Left ventricle myocardium inferior (tissue), 1 donor: ENCODE results near the gene HMBS. TPM values are rescaled to one million over a fixed set of nuclear protein-coding genes. Genes with fewer than 3 reads are reported as not detected.
"Not testable (repeated sequence)": the region's sequence is repeated elsewhere in the genome, so short reads cannot be mapped to it uniquely, and the experiment has no call there.

Experiments
- DNase-seq: peaks from one replicate; pipeline ENCODE4 v3.0.0-alpha.2; 2020
- H3K27ac ChIP-seq: fragments of 200-600 bp; replicated peaks from 2 replicates; pipeline ENCODE4 v1.8.0; 2021
- H3K27me3 ChIP-seq: fragments of 200-600 bp; 2 replicates; pipeline ENCODE4 v1.8.0; 2021; ENCODE audit warnings: low read depth
- H3K36me3 ChIP-seq: fragments of 200-600 bp; 2 replicates; pipeline ENCODE4 v1.8.0; 2021
- H3K4me1 ChIP-seq: fragments of 200-600 bp; 2 replicates; pipeline ENCODE4 v1.8.0; 2021
- H3K4me3 ChIP-seq: fragments of 200-600 bp; 2 replicates; pipeline ENCODE4 v1.8.0; 2021; ENCODE audit warnings: mild to moderate bottlenecking, moderate library complexity
- H3K9me3 ChIP-seq: fragments of 200-600 bp; replicated peaks from 2 replicates; pipeline ENCODE4 v1.8.0; 2021
- intact Hi-C: fragments of 100-400 bp; cut with micrococcal nuclease; formaldehyde crosslinking; loops from one replicate; pipeline ENCODE4 v1.11.0; 2022
- long read RNA-seq: library from polyadenylated mRNA; unstranded; transcript quantifications from one replicate; pipeline ENCODE4 v2.0.0, GENCODE V29; 2021
- total RNA-seq: library from RNA; stranded (reverse); fragmentation: NEBNext Ultra II Directional; extraction: Animal tissue kit (Norgen Biotek cat#: 25700); gene quantifications from one replicate; pipeline ENCODE4 v1.2.1, GENCODE V29; 2021
- TF ChIP-seq, protein P1 (sequence below): fragments of 200-600 bp; IDR thresholded peaks from 2 replicates; pipeline ENCODE4 v1.8.0; 2021; ENCODE audit warnings: antibody characterized with exemption, mild to moderate bottlenecking, borderline replicate concordance
- donor health status: DM: no; HTN: yes; CAD: no; lungs with severe emphysema.

The HMBS gene
- total RNA-seq: 25.2 TPM
- long read RNA-seq, transcript HMBS-201 (14 exons, 1,501 nt): major isoform, 31 of 43 reads
- long read RNA-seq, partial matches to known transcripts: 0 of 43 reads
- long read RNA-seq, other reads (novel, unspliced or antisense): 7 of 43 reads

DNA sequence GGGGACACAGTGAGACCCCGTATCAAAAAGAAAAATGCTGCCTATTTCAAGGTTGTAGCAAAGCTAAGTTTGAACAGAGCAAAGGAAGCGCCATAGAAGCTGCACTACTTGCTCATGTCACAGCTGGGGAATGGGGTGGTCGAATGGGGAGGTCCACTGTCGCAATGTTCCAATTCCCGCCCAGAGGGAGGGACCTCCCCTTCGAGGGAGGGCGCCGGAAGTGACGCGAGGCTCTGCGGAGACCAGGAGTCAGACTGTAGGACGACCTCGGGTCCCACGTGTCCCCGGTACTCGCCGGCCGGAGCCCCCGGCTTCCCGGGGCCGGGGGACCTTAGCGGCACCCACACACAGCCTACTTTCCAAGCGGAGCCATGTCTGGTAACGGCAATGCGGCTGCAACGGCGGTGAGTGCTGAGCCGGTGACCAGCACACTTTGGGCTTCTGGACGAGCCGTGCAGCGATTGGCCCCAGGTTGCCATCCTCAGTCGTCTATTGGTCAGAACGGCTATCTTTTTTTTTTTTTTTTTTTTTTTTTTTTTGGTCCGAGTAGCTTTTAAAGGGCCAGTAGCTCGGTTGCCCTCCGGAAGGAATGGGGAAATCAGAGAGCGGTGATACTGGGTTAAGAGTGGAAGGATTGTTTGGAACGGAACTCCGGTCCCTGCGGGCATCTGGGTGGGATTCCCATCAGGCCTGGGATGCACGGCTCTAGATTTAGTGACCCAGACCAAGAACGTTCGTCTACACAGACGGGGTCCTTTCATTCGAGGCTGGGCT lies at the start of gene HMBS:
Gene HMBS (plus strand): TSS at position 219 of the 774 bp plus-strand sequence. CDS start 153 bp downstream, at position 372.
- Histone ChIP-seq H3K36me3 (peaks cover 29% of the 10 kb centered on the region), H3K9me3 (no peaks in the 10 kb centered on the region), H3K4me3 (peak within 1 kb of the TSS; percentile 70), H3K27me3 (no peaks in the 10 kb centered on the region), H3K4me1 (peaks cover 20% of the 10 kb centered on the region), H3K27ac (peak within 1 kb of the TSS; percentile 94)
- DNase-seq: peak; percentile 92
- intact Hi-C loops: no loop called here
- TF ChIP-seq, protein P1, sequence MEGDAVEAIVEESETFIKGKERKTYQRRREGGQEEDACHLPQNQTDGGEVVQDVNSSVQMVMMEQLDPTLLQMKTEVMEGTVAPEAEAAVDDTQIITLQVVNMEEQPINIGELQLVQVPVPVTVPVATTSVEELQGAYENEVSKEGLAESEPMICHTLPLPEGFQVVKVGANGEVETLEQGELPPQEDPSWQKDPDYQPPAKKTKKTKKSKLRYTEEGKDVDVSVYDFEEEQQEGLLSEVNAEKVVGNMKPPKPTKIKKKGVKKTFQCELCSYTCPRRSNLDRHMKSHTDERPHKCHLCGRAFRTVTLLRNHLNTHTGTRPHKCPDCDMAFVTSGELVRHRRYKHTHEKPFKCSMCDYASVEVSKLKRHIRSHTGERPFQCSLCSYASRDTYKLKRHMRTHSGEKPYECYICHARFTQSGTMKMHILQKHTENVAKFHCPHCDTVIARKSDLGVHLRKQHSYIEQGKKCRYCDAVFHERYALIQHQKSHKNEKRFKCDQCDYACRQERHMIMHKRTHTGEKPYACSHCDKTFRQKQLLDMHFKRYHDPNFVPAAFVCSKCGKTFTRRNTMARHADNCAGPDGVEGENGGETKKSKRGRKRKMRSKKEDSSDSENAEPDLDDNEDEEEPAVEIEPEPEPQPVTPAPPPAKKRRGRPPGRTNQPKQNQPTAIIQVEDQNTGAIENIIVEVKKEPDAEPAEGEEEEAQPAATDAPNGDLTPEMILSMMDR: no peak

DNA sequence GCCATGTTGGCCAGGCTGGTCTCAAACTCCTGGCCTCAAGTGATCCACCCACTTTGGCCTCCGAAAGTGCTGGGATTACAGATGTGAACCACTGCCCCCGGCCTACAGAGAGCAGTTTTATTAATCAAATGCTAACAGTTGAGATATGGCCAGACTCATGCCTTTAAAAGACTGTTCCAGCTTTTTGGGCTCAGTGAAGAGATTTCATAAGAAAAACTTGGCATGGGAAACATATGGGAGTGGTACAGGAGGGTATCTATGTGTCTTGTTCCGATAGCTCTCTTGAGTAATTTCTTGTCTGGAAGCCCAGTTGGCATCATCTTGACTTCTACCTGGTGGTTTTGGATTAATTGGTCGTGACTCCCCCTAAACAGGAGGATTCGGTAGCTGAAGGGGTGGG lies 45.8 kb upstream of the HMBS start:
- TF ChIP-seq, protein P1: no peak
- Histone ChIP-seq H3K9me3 (no peaks in the 10 kb centered on the region), H3K36me3 (no peaks in the 10 kb centered on the region), H3K27me3 (no peaks in the 10 kb centered on the region), H3K4me1 (no peaks in the 10 kb centered on the region), H3K27ac (no peak overlapping the region), H3K4me3 (no peak overlapping the region)
- DNase-seq: no peak
- intact Hi-C loops: no loop called here

GRCh38 chr11:119039471-119039870 lies 45.2 kb upstream of the HMBS start:
- H3K4me3 ChIP-seq, intact Hi-C loops: not testable (repeated sequence)

DNA sequence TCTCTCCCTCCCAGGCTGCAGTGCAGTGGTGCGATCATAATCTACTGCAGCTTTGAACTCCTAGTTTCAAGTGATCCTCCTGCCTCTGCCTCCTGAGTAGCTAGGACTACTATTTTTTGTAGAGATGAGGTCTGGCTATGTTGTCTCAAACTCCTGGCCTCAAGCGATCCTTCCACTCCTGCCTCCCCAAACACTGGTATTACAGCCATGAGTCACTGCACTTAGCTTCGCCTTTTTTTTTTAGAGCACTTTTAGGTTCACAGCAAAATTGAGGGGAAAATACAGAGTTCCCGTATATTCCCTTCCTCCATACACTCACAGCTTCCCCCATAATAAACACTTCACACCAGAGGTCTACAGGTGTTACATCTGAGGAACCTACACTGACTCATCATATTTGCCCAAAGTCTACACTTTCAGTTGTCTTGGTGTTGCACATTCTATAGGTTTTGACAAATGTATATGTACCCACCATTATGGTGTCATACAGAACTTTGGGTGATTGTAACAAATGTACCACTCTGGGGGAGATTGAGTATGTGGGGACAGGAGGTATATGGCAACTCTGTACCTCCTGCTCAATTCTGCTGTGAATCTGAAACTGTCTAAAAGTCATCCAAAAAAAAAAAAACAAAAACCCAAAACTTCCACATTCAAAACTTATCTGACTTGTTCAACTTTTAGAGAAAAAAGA lies 42.7 kb upstream of the HMBS start:
- no peaks in the 10 kb centered on the region for H3K4me1 ChIP-seq
- H3K9me3 ChIP-seq: no peaks in the 10 kb centered on the region
- TF ChIP-seq, protein P1: no peak
- intact Hi-C loops: no loop called here
- no peak overlapping the region for H3K27ac ChIP-seq
- H3K36me3 ChIP-seq: peaks cover 25% of the 10 kb centered on the region
- no peak for DNase-seq
- no peak overlapping the region for H3K4me3 ChIP-seq
- no peaks in the 10 kb centered on the region for H3K27me3 ChIP-seq

More at GRCh38 chr11:119039471-119039870, 45.2 kb upstream of the HMBS start:
- H3K36me3 ChIP-seq, H3K4me1 ChIP-seq, H3K9me3 ChIP-seq, DNase-seq, H3K27me3 ChIP-seq, H3K27ac ChIP-seq: not testable (repeated sequence)

GRCh38 chr11:119042927-119043326 lies 41.8 kb upstream of the HMBS start:
- H3K36me3 ChIP-seq: peaks cover 34% of the 10 kb centered on the region
- no peaks in the 10 kb centered on the region for H3K9me3 ChIP-seq
- H3K27me3 ChIP-seq: no peaks in the 10 kb centered on the region
- no peak overlapping the region for H3K4me3 ChIP-seq
- no peak overlapping the region for H3K27ac ChIP-seq
- intact Hi-C loops: no loop called here
- H3K4me1 ChIP-seq: no peaks in the 10 kb centered on the region
- TF ChIP-seq, protein P1: no peak
- DNase-seq: no peak
